ENCODE data around the gene IFT20. TPM values are rescaled to one million over a fixed set of nuclear protein-coding genes. Genes with fewer than 3 reads are reported as not detected.
A peak's percentile ranks its signal among the peaks of the same experiment; 100 is the strongest.

The IFT20 gene
- polyA plus RNA-seq, 2 of the 4 experiments (the other 2 are of a cell fraction): 56.8 to 72.1 TPM

DNA sequence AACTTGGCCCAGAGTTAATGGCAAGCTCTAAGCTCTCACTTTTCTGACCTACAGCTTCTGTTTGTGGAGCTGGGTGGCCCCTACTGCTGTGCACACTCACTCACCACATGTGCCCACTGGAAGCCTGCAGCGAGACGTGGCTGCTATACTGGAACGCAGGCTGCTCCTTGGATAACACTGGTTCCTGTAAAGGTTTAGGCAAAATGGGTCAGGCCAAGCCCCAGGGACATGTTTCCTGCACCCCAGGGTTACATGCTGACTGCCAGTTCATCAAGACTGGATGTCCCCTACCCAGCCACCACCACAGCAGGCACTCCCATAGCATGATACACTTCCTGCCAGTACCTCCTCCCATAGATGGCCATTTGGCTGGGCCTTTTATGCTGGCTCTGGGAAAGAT lies 13.7 kb upstream of the IFT20 start (continued):
- TF ChIP-seq, protein P1, sequence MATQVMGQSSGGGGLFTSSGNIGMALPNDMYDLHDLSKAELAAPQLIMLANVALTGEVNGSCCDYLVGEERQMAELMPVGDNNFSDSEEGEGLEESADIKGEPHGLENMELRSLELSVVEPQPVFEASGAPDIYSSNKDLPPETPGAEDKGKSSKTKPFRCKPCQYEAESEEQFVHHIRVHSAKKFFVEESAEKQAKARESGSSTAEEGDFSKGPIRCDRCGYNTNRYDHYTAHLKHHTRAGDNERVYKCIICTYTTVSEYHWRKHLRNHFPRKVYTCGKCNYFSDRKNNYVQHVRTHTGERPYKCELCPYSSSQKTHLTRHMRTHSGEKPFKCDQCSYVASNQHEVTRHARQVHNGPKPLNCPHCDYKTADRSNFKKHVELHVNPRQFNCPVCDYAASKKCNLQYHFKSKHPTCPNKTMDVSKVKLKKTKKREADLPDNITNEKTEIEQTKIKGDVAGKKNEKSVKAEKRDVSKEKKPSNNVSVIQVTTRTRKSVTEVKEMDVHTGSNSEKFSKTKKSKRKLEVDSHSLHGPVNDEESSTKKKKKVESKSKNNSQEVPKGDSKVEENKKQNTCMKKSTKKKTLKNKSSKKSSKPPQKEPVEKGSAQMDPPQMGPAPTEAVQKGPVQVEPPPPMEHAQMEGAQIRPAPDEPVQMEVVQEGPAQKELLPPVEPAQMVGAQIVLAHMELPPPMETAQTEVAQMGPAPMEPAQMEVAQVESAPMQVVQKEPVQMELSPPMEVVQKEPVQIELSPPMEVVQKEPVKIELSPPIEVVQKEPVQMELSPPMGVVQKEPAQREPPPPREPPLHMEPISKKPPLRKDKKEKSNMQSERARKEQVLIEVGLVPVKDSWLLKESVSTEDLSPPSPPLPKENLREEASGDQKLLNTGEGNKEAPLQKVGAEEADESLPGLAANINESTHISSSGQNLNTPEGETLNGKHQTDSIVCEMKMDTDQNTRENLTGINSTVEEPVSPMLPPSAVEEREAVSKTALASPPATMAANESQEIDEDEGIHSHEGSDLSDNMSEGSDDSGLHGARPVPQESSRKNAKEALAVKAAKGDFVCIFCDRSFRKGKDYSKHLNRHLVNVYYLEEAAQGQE (IDR thresholded peaks at IDR 0.05): no peak
- TF ChIP-seq RARB (CRISPR knock-in tag; IDR thresholded peaks at IDR 0.05) (no peak), ZC3H11A (IDR thresholded peaks at IDR 0.05) (no peak), SMC3 (IDR thresholded peaks at IDR 0.05) (no peak), HOXB5 (CRISPR knock-in tag; IDR thresholded peaks at IDR 0.05) (no peak), ZSCAN20 (CRISPR knock-in tag; IDR thresholded peaks at IDR 0.05) (no peak), EHMT2 (IDR thresholded peaks at IDR 0.05; ENCODE audit: low read depth) (no peak), GATA3 (IDR thresholded peaks at IDR 0.05; ENCODE audit: borderline replicate concordance) (no peak), CBX2 (IDR thresholded peaks at IDR 0.05; ENCODE audit: borderline replicate concordance, low read depth) (no peak)
- TF ChIP-seq, protein P2, sequence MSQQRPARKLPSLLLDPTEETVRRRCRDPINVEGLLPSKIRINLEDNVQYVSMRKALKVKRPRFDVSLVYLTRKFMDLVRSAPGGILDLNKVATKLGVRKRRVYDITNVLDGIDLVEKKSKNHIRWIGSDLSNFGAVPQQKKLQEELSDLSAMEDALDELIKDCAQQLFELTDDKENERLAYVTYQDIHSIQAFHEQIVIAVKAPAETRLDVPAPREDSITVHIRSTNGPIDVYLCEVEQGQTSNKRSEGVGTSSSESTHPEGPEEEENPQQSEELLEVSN (IDR thresholded peaks at IDR 0.05; ENCODE audit: borderline replicate concordance, low read depth): no peak

DNA sequence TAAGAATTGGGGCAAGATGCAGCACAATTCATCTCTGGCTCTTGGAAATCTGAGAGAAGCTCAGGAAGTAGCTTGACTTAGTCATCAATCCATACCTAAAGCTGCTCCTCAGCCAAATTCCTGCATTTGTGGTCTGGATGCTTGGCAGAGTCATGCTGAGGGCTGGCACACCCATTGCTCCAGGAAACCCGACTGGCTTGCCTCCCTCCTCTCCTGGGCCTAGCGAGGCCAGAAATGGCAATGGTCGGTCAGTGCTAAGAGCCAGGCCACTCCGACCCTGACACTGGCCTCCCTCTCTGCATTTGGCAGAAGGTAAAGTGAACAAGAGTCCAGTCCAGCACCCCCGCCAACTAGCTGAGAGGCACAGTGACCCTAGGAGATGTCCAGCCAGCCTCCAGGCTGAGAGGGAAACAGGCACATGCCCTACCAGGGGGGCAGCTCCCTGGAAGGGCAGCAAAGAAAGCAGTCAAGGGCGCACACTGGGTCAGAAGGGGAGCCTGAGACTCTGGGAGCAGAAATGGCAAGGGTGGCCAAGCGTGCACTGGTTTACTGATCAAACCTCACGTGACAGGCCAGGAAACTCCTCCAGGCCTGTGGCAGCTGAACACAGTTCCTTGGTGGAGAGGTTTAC lies 12.1 kb upstream of the IFT20 start:
- DNase-seq (ENCODE audit: low read depth in 1 of 2, low spot score in 1 of 2): no peak
- ChIA-PET POLR2A (interaction anchor here (3.0 to 3.3 kb wide), 2 partner anchors 9 to 12 kb away, joined by 26 to 37 read pairs; partner anchors contain the start of genes IFT20, POLDIP2 and TNFAIP1), CTCF (interaction anchor here (0.7 to 4.8 kb wide), 13 partner anchors 9 to 467 kb away, joined by 3 to 41 read pairs (median 5); partner anchors contain the start of genes IFT20, POLDIP2 and TNFAIP1)
- no peak for ATAC-seq
- Histone ChIP-seq H3K27ac (0 out of 6 replicates have a peak overlapping the region, but pooled peaks of 1 of the 2 experiments have one; percentile 16), H3K4me2 (no peak overlapping the region), H3K4me3 (no peak overlapping the region), H3K9me3 (no peaks in the 10 kb centered on the region), H3K4me1 (no peaks in the 10 kb centered on the region)
- TF ChIP-seq, protein P3, sequence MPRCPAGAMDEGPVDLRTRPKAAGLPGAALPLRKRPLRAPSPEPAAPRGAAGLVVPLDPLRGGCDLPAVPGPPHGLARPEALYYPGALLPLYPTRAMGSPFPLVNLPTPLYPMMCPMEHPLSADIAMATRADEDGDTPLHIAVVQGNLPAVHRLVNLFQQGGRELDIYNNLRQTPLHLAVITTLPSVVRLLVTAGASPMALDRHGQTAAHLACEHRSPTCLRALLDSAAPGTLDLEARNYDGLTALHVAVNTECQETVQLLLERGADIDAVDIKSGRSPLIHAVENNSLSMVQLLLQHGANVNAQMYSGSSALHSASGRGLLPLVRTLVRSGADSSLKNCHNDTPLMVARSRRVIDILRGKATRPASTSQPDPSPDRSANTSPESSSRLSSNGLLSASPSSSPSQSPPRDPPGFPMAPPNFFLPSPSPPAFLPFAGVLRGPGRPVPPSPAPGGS (IDR thresholded peaks at IDR 0.05): no peak
- TF ChIP-seq, protein P1 (IDR thresholded peaks at IDR 0.05): no peak
- TF ChIP-seq, protein P4, sequence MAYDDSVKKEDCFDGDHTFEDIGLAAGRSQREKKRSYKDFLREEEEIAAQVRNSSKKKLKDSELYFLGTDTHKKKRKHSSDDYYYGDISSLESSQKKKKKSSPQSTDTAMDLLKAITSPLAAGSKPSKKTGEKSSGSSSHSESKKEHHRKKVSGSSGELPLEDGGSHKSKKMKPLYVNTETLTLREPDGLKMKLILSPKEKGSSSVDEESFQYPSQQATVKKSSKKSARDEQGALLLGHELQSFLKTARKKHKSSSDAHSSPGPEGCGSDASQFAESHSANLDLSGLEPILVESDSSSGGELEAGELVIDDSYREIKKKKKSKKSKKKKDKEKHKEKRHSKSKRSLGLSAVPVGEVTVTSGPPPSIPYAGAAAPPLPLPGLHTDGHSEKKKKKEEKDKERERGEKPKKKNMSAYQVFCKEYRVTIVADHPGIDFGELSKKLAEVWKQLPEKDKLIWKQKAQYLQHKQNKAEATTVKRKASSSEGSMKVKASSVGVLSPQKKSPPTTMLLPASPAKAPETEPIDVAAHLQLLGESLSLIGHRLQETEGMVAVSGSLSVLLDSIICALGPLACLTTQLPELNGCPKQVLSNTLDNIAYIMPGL (CRISPR knock-in tag; IDR thresholded peaks at IDR 0.05; ENCODE audit: borderline replicate concordance): no peak
- TF ChIP-seq GATA3 (IDR thresholded peaks at IDR 0.05; ENCODE audit: borderline replicate concordance) (no peak), RAD21 (conservative IDR thresholded peaks at IDR 0.05 in 1 of 2, IDR thresholded peaks at IDR 0.05 in 1 of 2) (no peak), POLR2A (IDR thresholded peaks at IDR 0.05; ENCODE audit: low read length) (no peak), FOSB (CRISPR knock-in tag; IDR thresholded peaks at IDR 0.05) (no peak), ZNF302 (CRISPR knock-in tag; IDR thresholded peaks at IDR 0.05) (no peak), RFX5 (IDR thresholded peaks at IDR 0.05) (no peak), JUNB (IDR thresholded peaks at IDR 0.05) (no peak), HOXB5 (CRISPR knock-in tag; IDR thresholded peaks at IDR 0.05) (no peak), JUN (IDR thresholded peaks at IDR 0.05) (no peak), CHD2 (IDR thresholded peaks at IDR 0.05; ENCODE audit: low read length, partially characterized antibody) (no peak), TFCP2L1 (CRISPR knock-in tag; IDR thresholded peaks at IDR 0.05) (no peak), POLR2AphosphoS2 (conservative IDR thresholded peaks at IDR 0.05; ENCODE audit: low read length) (no peak; the same call in 1 of the 2 replicates)
- WGBS (ENCODE audit: missing lambda C conversion rate): 86% methylated on average over 8 of the region's 8 CpGs
- FAIRE-seq: no peak
